CD8-positive, alpha-beta memory T cell (primary cell): ENCODE results near the gene KLK3. TPM values are rescaled to one million over a fixed set of nuclear protein-coding genes. Genes with fewer than 3 reads are reported as not detected.
A peak's percentile ranks its signal among the peaks of the same experiment; 100 is the strongest.
"Not testable (repeated sequence)": the region's sequence is repeated elsewhere in the genome, so short reads cannot be mapped to it uniquely, and the experiment has no call there.

Source experiments
- CTCF ChIA-PET: fragments of 350-600 bp; sonication (Branson Sonifier 250); formaldehyde crosslinking; loops from one replicate; lab custom pipeline; 2021; ENCODE audit warnings: antibody characterized with exemption; lab: Charles Lee
- POLR2A ChIA-PET: fragments of 350-600 bp; sonication (Branson Sonifier 250); formaldehyde crosslinking; loops from one replicate; lab custom pipeline; 2021; ENCODE audit warnings: antibody characterized with exemption; lab: Charles Lee
- DNase-seq, 5 donors: peaks; one replicate each; pipeline versions ENCODE4 v3.0.0 to v3.0.0-alpha.2; 2020 to 2022; ENCODE audit warnings: mixed read lengths in 1 of 5
- H3K27ac ChIP-seq: one replicate; pipeline ENCODE4 v1.7.0; 2013; ENCODE audit warnings: low read depth, mild to moderate bottlenecking, low read length, moderate library complexity
- H3K27me3 ChIP-seq: 2 replicates; pipeline ENCODE4 v1.7.0; 2013; ENCODE audit warnings: low read length, mild to moderate bottlenecking; ENCODE audit not compliant: insufficient read depth, poor library complexity, severe bottlenecking
- H3K36me3 ChIP-seq: 2 replicates; pipeline ENCODE4 v1.7.0; 2013; ENCODE audit warnings: mild to moderate bottlenecking, low read length, moderate library complexity; ENCODE audit not compliant: insufficient read depth
- H3K4me1 ChIP-seq: 2 replicates; pipeline ENCODE4 v1.7.0; 2013; ENCODE audit warnings: mild to moderate bottlenecking, low read length, moderate library complexity; ENCODE audit not compliant: insufficient read depth
- H3K4me3 ChIP-seq: 2 replicates; pipeline ENCODE4 v1.7.0; 2013; ENCODE audit warnings: mild to moderate bottlenecking, low read length
- H3K9me3 ChIP-seq: 2 replicates; pipeline ENCODE4 v1.7.0; 2013; ENCODE audit warnings: mild to moderate bottlenecking, low read length
- H3K27ac Mint-ChIP-seq, 8 donors: one replicate each; pipeline ENCODE4 v1.8.0; 2020 to 2021; ENCODE audit warnings: mixed read lengths in 8 of 8, mild to moderate bottlenecking in 6 of 8, inconsistent platforms in 3 of 8, moderate library complexity in 3 of 8
- H3K27me3 Mint-ChIP-seq, 2 donors: one replicate each; pipeline ENCODE4 v1.8.0; 2020 to 2021; ENCODE audit warnings: mixed read lengths in 2 of 2, mild to moderate bottlenecking in 1 of 2, moderate library complexity in 1 of 2
- H3K36me3 Mint-ChIP-seq, 3 donors: one replicate each; pipeline ENCODE4 v1.8.0; 2020 to 2021; ENCODE audit warnings: mixed read lengths in 3 of 3, inconsistent platforms in 1 of 3, mild to moderate bottlenecking in 1 of 3
- H3K4me1 Mint-ChIP-seq, 3 donors: one replicate each; pipeline ENCODE4 v1.8.0; 2020 to 2021; ENCODE audit warnings: mixed read lengths in 3 of 3, inconsistent platforms in 1 of 3, mild to moderate bottlenecking in 1 of 3
- H3K4me3 Mint-ChIP-seq, 7 donors: one replicate each; pipeline ENCODE4 v1.8.0; 2020 to 2021; ENCODE audit warnings: mixed read lengths in 7 of 7, mild to moderate bottlenecking in 6 of 7, moderate library complexity in 4 of 7, inconsistent platforms in 2 of 7
- H3K9me3 Mint-ChIP-seq, 5 donors: one replicate each; pipeline ENCODE4 v1.8.0; 2020 to 2022; ENCODE audit warnings: mixed read lengths in 5 of 5, mild to moderate bottlenecking in 3 of 5, moderate library complexity in 2 of 5, inconsistent platforms in 1 of 5
- polyA plus RNA-seq: library from polyadenylated mRNA; unstranded; fragments of 300-500 nt; fragmentation: Illumina TruSeq; gene quantifications from one replicate; pipeline ENCODE4 v1.2.3, GENCODE V29; 2021
- total RNA-seq, 2 experiments: library from RNA; stranded (reverse); gene quantifications; one replicate each; pipeline ENCODE4 v1.2.3, GENCODE V29; 2021

KLK3 gene
- total and polyA plus RNA-seq, 3 experiments from 2014 or later = not detected

GRCh38 chr19:50891253-50891625 is 36.5 kb downstream of the KLK3 start:
- H3K4me3 Mint-ChIP-seq = no peak overlapping the region
- H3K9me3 ChIP-seq = no peaks in the 10 kb centered on the region
- no peak overlapping the region for H3K27ac ChIP-seq
- H3K4me3 ChIP-seq = no peak overlapping the region
- H3K36me3 Mint-ChIP-seq = no peaks in the 10 kb centered on the region
- peaks cover 0 to 17% (median 11%) of the 10 kb centered on the region in 5 donors for H3K9me3 Mint-ChIP-seq
- H3K27me3 ChIP-seq = no peaks in the 10 kb centered on the region
- peak overlapping the region in 1 of 8 donors; percentile 7 for H3K27ac Mint-ChIP-seq
- CTCF ChIA-PET = no interaction called here
- no peak for DNase-seq
- H3K4me1 Mint-ChIP-seq = no peaks in the 10 kb centered on the region
- no peaks in the 10 kb centered on the region for H3K36me3 ChIP-seq
- H3K27me3 Mint-ChIP-seq = peaks cover 16 to 42% of the 10 kb centered on the region in 2 donors
- POLR2A ChIA-PET = no interaction called here
- H3K4me1 ChIP-seq = no peaks in the 10 kb centered on the region

GRCh38 chr19:50893047-50893736 is 38.5 kb downstream of the KLK3 start:
- H3K4me3 Mint-ChIP-seq = no peak overlapping the region
- ChIA-PET POLR2A (no interaction called here), CTCF (no interaction called here)
- H3K9me3 ChIP-seq = no peaks in the 10 kb centered on the region
- H3K27ac Mint-ChIP-seq = no peak overlapping the region
- no peak for DNase-seq
- no peaks in the 10 kb centered on the region for H3K4me1 ChIP-seq
- H3K36me3 Mint-ChIP-seq = no peaks in the 10 kb centered on the region
- H3K27ac ChIP-seq = no peak overlapping the region
- peaks cover 14 to 41% of the 10 kb centered on the region in 2 donors for H3K27me3 Mint-ChIP-seq
- no peaks in the 10 kb centered on the region for H3K4me1 Mint-ChIP-seq
- H3K9me3 Mint-ChIP-seq = peaks cover 0 to 17% (median 11%) of the 10 kb centered on the region in 5 donors
- H3K4me3 ChIP-seq = no peak overlapping the region
- H3K27me3 ChIP-seq = no peaks in the 10 kb centered on the region
- H3K36me3 ChIP-seq = no peaks in the 10 kb centered on the region

DNA sequence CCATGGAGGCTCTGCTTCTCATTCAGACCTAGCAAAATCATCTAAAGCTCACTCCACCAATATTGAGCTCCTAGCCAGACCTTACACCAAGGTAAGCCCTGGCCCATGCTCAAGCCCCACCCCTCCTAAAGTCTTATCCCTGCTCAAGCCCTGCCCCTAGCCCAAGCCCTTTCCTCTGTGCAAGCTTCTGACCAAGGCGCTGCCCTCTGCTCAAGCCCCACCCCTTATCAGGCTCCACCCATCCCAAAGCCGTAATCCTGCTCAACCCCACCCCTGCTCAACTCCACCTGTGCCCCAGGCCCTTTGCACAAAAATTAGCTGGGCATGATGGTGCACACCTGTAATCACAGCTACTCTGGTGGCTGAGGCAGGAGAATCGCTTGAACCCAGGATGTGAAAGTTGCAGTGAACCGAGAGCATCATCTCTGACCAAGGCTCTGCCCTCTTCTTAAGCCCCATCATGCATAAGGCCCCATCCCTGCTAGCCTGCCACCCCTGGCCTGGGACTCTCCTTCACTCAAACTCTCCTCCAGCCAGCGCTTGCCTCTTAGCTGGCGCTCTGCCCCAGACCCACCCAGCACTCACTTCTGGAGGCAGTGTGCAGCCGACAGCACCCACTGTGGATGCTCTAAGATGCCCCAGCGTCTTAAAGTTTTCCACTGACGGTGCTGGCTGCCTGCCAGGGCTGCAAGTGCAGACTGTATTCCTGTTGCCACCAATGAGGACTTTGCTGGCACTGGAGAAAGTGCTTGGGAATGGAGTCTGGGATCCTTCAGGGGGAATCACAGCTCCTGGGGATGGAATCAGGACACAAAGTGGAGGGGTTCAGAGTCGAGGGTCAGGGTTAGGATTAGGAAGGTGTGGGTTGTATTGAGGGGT is 40.0 kb downstream of the KLK3 start:
- no peaks in the 10 kb centered on the region for H3K4me1 ChIP-seq
- ChIA-PET CTCF (interaction anchor here (0.7 kb wide), 1 partner anchor 169 kb away, joined by 3 read pairs; no protein-coding TSS in a partner anchor), POLR2A (no interaction called here)
- Mint-ChIP-seq H3K9me3 (peaks cover 0 to 17% (median 11%) of the 10 kb centered on the region in 5 donors), H3K36me3 (no peaks in the 10 kb centered on the region), H3K27ac (no peak overlapping the region), H3K4me3 (no peak overlapping the region), H3K4me1 (no peaks in the 10 kb centered on the region), H3K27me3 (peaks cover 14 to 38% of the 10 kb centered on the region in 2 donors)
- DNase-seq = no peak
- no peaks in the 10 kb centered on the region for H3K27me3 ChIP-seq
- no peak overlapping the region for H3K27ac ChIP-seq
- no peaks in the 10 kb centered on the region for H3K36me3 ChIP-seq
- no peak overlapping the region for H3K4me3 ChIP-seq
- H3K9me3 ChIP-seq = no peaks in the 10 kb centered on the region

DNA sequence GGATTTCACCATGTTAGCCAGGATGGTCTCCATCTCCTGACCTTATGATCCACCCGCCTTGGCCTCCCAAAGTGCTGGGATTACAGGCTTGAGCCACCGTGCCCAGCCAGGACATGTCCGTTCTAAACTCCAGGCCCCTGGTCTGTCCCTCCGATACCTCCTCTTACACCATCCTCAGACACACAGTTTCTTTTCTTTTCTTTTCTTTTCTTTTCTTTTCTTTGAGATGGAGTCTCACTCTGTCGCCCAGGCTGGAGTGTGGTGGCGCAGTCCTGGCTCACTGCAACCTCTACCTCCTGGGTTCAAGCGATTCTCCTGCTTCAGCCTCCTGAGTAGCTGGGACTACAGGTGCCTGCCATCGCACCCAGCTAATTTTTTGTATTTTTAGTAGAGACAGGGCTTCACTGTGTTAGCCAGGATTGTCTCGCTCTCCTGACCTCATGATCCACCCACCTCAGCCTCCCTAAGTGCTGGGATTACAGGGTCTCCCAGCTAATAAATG is 41.4 kb downstream of the KLK3 start:
- POLR2A ChIA-PET, H3K27ac Mint-ChIP-seq, H3K27me3 ChIP-seq, H3K4me3 ChIP-seq, H3K27ac ChIP-seq, CTCF ChIA-PET, DNase-seq, H3K36me3 Mint-ChIP-seq, H3K4me1 Mint-ChIP-seq, H3K9me3 ChIP-seq, H3K4me1 ChIP-seq, H3K4me3 Mint-ChIP-seq, H3K36me3 ChIP-seq: not testable (repeated sequence)
- peaks cover 0 to 17% (median 11%) of the 10 kb centered on the region in 5 donors for H3K9me3 Mint-ChIP-seq
- peaks cover 11 to 38% of the 10 kb centered on the region in 2 donors for H3K27me3 Mint-ChIP-seq

- Mint-ChIP-seq H3K9me3 (peaks cover 0 to 17% (median 11%) of the 10 kb centered on the region in 5 donors), H3K4me1 (no peaks in the 10 kb centered on the region), H3K4me3 (no peak overlapping the region), H3K36me3 (no peaks in the 10 kb centered on the region), H3K27ac (no peak overlapping the region), H3K27me3 (peaks cover 11 to 37% of the 10 kb centered on the region in 2 donors)
- H3K27ac ChIP-seq = no peak overlapping the region
- no peaks in the 10 kb centered on the region for H3K9me3 ChIP-seq
- no peaks in the 10 kb centered on the region for H3K36me3 ChIP-seq
- ChIA-PET POLR2A (no interaction called here), CTCF (no interaction called here)
- no peaks in the 10 kb centered on the region for H3K4me1 ChIP-seq
- no peak for DNase-seq
- H3K27me3 ChIP-seq = no peaks in the 10 kb centered on the region
- H3K4me3 ChIP-seq = no peak overlapping the region
Measured at GRCh38 chr19:50896591-50897190, 42.0 kb downstream of the KLK3 start.

GRCh38 chr19:50897191-50897607 is 42.5 kb downstream of the KLK3 start:
- Histone ChIP-seq H3K27ac (no peak overlapping the region), H3K36me3 (no peaks in the 10 kb centered on the region), H3K27me3 (no peaks in the 10 kb centered on the region), H3K4me3 (no peak overlapping the region), H3K4me1 (no peaks in the 10 kb centered on the region), H3K9me3 (no peaks in the 10 kb centered on the region)
- ChIA-PET CTCF (no interaction called here), POLR2A (no interaction called here)
- no peak overlapping the region for H3K27ac Mint-ChIP-seq
- no peak for DNase-seq
- H3K36me3 Mint-ChIP-seq = no peaks in the 10 kb centered on the region
- H3K4me1 Mint-ChIP-seq = no peaks in the 10 kb centered on the region
- peaks cover 11 to 33% of the 10 kb centered on the region in 2 donors for H3K27me3 Mint-ChIP-seq
- no peak overlapping the region for H3K4me3 Mint-ChIP-seq
- H3K9me3 Mint-ChIP-seq = peaks cover 0 to 17% (median 11%) of the 10 kb centered on the region in 5 donors

GRCh38 chr19:50897612-50898011 is 42.9 kb downstream of the KLK3 start:
- no peaks in the 10 kb centered on the region for H3K27me3 ChIP-seq
- Mint-ChIP-seq H3K27ac (no peak overlapping the region), H3K27me3 (peaks cover 8 to 32% of the 10 kb centered on the region in 2 donors), H3K4me1 (no peaks in the 10 kb centered on the region), H3K36me3 (no peaks in the 10 kb centered on the region), H3K4me3 (no peak overlapping the region), H3K9me3 (peaks cover 0 to 17% (median 11%) of the 10 kb centered on the region in 5 donors)
- H3K9me3 ChIP-seq = no peaks in the 10 kb centered on the region
- no peak for DNase-seq
- POLR2A ChIA-PET = no interaction called here
- no peaks in the 10 kb centered on the region for H3K4me1 ChIP-seq
- H3K4me3 ChIP-seq = no peak overlapping the region
- no peak overlapping the region for H3K27ac ChIP-seq
- CTCF ChIA-PET = no interaction called here
- H3K36me3 ChIP-seq = no peaks in the 10 kb centered on the region

DNA sequence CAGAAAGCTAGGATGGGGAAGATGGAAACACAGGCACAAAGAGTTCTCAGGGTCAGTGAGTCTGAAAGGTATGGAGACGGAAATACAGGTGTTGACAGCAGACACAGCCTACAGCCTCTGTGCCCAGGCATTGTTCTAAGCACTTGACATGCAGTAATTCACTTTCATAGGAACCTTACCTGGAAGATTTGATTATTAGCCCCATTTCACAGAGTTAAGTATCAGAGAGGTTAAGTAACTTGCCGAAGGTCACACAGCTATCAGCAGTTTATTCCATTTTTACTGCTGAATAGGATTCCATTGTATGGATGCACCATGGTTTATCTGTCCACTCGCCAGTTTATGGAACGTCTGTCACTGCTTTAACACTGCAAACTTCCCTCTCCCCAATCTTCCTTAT is 43.3 kb downstream of the KLK3 start:
- ChIA-PET CTCF (no interaction called here), POLR2A (no interaction called here)
- Mint-ChIP-seq H3K36me3 (no peaks in the 10 kb centered on the region), H3K27me3 (peaks cover 6 to 32% of the 10 kb centered on the region in 2 donors), H3K4me1 (no peaks in the 10 kb centered on the region), H3K4me3 (no peak overlapping the region), H3K9me3 (peaks cover 0 to 17% (median 11%) of the 10 kb centered on the region in 5 donors), H3K27ac (no peak overlapping the region)
- Histone ChIP-seq H3K4me3 (no peak overlapping the region), H3K9me3 (no peaks in the 10 kb centered on the region), H3K27ac (no peak overlapping the region), H3K4me1 (no peaks in the 10 kb centered on the region), H3K27me3 (no peaks in the 10 kb centered on the region), H3K36me3 (no peaks in the 10 kb centered on the region)
- no peak for DNase-seq
